CD4-positive, alpha-beta T cell treated with Interleukin-6 for 4 hours (primary cell): Measurements from ENCODE around the gene GAL3ST1.
"Not testable (repeated sequence)": the region's sequence is repeated elsewhere in the genome, so short reads cannot be mapped to it uniquely, and the experiment has no call there.

Experiments
- DNase-seq: peaks from one replicate; pipeline ENCODE4 v3.0.0-alpha.2; 2020; ENCODE audit warnings: mixed read lengths

Gene GAL3ST1, protein sequence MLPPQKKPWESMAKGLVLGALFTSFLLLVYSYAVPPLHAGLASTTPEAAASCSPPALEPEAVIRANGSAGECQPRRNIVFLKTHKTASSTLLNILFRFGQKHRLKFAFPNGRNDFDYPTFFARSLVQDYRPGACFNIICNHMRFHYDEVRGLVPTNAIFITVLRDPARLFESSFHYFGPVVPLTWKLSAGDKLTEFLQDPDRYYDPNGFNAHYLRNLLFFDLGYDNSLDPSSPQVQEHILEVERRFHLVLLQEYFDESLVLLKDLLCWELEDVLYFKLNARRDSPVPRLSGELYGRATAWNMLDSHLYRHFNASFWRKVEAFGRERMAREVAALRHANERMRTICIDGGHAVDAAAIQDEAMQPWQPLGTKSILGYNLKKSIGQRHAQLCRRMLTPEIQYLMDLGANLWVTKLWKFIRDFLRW

DNA sequence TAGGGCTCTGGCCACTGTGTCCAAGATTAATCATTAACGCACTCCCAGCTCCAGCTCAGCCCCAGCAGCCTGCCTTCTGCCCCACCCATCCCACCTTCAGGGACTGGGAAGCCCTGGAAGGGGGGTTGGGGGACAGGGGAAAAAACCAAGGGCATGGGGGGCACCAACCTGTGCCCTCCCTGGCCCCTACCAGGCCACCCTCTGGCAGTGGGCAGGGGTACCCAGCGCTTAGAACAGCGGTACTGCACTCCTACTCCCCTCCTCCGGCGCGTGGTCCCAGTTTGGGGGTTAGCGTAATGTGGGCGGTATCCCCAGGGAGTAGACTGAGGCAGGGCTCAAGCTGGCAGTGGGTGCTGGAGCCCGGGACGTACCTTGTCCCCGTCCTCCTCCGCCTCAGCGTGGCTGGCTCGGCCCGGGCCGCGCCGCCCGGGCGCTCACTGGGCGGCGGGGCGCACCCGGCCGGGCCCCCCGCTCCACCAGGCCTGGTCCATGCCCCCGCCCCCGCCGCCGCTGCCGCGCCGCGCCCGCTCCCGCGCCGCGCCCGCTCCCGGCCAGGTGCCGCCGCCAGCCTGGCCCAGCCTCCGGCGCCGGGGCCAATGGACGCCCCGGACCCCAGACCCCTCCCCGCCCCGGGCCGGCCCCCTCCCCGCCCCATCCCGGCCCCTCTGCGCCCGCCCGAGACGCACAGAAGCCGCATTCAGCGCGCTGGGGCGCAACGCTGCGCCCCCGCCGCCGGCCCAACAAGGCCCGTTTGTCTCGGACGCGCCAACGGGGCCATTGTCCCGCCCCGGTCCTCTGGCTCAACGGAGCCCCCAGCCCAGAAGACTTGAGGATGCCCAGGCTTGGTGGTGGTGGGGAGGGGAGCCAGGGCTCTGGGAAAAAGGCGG is at the start of gene GAL3ST1:
GAL3ST1 (minus strand) TSS at position 571 of the 887 bp plus-strand sequence. CDS start 17,273 bp downstream, outside the sequence.
- no peak for DNase-seq

DNA sequence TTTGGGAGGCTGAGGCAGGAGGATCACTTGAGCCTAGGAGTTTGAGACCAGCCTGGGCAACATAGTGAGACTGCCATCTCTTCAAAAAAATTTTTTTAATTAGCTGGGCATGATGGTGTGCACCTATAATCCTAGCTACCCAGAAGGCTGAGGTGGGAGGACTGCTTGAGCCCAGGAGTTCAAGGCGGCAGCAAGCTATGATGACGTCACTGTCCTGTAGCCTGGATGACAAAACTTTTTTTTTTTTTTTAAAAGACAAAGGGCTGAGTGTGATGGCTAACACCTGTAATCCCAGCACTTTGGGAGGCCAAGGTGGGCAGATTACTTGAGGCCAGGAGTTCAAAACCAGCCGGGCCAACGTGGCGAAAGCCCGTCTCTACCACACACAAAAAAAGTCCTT is 45.4 kb upstream of the GAL3ST1 start:
- not testable (repeated sequence) for DNase-seq

DNA sequence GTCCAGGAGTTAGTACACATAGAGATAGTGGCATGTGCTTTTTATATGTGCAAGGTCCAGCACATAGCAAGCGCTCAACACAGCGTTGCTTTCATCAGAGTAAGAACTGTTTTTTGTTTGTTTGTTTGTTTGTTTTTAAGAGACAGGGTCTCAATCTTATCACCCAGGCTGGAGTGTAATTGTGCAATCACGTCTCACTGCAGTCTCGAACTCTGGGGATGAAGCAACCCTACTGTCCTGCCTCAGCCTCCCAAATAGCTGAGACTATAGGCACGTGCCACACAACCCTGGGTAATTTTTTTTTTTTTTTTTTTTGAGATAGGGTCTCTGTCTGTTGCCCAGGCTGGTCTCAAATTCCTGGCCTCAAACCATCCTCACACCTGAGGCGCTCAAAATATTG is 43.4 kb upstream of the GAL3ST1 start:
- DNase-seq: no peak

DNA sequence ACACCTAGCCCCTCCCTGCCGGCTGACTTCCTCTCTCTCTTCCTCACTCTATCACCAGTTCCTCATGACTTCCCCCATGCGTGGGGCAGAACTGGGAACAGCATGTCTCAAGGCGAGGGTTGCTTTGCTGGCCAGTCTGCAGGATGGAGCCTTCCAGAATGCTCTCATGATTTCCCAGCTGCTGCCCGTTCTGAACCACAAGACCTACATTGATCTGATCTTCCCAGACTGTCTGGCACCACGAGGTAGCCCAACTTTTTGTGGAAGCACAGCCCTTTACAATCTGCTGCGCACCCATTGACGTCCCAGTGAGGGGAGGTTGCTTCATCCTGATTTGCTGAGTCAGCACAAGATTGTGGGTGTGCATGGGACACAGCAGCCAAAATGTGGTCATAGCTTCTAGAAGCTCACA is 41.1 kb upstream of the GAL3ST1 start:
- no peak for DNase-seq

DNA sequence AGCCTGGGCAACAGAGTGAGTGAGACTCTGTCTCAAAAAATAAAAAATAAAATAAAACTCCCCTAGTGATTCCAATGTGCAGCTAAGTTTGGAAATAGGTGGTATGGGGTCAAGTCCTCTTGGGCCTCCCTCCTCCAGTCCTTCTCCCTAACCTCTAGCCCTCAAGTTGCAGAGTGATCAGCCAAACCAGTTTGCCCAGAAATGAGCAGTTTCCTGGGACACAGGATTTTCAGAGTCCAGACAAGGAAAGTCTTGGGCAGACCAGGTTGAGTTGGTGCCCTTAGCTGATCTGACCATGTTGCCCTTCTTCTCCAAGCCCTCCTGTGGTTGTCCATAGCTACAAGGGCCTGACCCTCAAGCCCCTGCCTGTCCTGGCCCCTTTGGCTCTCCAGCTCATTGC is 40.4 kb upstream of the GAL3ST1 start:
- DNase-seq: no peak

DNA sequence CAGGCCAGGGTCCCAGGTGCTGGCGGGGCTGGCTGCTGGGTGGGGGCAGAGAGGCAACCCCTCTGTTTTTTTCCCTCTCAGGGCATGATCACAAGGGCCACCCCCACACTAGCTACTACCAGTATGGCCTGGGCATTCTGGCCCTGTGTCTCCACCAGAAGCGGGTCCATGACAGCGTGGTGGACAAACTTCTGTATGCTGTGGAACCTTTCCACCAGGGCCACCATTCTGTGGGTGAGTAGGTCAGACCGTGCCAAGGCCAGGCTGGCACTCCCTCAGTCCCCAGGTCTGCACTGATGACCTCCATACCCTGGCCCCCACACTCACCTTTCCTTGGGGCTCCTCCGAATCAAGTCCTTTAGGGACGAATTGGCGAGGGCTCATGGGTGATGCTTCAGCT is 39.8 kb upstream of the GAL3ST1 start:
- DNase-seq: no peak

DNA sequence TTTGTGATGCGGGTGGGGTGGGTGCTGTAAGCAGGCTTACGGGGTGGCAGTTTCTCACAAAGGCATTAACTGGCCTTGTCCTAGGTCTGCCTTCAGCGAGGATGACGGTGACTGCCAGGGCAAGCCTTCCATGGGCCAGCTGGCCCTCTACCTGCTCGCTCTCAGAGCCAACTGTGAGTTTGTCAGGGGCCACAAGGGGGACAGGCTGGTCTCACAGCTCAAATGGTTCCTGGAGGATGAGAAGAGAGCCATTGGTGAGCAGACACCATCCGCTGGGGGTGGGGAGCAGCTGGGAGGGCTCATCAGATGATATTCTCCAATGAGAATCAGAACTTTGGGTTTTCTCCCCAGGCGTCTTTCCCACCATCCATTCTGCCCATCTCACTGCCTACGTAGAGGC is 38.3 kb upstream of the GAL3ST1 start:
- DNase-seq: no peak

DNA sequence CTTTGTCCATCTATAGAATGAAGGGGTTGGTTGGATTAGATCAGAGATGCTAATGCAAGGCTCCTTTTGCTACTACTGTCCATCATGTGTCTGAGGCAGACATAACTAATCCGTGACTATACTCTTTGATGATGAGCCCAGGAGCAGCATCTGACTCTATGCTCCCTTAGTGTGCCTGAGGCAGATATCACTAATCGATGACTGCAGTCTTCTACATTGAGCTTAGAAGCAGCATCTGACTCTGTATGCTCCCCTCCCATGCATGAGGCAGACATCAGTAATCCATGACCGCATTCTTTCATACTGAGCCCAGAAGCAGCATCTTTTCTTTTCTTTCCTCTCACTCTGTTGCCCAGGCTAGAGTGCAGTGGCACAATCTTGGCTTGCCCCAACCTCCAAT is 36.7 kb upstream of the GAL3ST1 start:
- DNase-seq: no peak

DNA sequence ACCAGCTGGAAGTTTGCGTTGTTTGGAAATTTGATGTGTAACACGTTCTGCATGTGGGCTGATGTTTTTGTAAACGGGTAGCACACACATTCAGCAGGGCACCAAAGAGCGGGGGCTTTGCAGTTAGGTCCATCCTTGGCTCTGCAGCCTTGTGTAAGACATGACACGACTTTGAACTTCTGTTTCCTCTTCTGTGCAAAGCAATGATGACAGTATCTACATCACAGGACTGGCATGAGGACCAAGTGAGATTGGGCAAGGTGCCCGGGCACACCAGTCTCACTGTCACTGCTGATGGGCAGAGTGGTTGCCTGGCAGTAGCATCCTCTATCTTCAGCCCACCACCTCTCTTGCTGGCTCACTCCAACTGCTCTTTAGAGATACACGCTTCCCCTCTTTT is 35.8 kb upstream of the GAL3ST1 start:
- DNase-seq: no peak

DNA sequence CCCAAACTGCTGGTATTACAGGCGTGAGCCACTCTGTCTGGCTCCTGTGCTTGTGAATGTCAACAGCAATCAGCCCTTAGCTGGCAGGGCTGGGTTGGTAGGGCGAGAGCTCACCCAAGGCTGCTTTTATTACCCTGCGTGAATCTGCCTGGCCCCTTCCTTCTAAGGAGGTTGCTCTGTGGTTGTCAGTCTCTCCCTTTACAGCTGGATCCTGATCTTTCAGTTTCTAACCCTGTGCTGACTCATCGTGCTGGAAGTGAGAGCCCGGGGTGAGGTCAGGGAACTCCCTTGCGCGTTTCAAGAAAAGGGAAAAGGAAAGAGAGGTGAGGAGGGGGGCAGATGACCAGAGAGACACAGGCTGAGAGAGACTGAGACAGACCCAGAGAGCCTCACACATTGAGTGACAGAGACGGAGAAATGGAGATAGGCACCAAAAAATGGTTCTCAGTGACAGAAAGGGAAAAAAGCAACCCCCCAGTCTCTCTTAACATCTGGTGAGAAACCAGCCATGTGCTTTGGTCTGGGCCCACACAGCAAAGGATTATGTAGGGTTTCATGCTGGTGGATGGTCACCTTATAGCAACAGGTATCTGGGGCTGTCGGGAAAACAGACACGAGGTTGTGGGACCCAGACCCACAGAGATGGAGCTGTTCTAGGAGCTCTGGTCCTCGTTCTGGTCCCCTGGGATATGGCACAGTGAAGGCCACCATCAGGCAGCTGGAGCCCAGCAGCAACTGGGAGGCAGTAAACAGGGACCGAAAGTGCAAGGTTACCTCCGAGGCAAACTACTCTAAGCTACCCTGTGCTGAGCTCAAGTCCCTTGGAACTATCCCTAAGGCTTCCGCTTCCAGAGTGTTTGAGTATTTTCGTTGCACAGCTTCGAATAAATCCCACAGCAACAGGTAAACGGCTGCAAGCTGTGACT is 35.1 kb upstream of the GAL3ST1 start:
- no peak for DNase-seq

DNA sequence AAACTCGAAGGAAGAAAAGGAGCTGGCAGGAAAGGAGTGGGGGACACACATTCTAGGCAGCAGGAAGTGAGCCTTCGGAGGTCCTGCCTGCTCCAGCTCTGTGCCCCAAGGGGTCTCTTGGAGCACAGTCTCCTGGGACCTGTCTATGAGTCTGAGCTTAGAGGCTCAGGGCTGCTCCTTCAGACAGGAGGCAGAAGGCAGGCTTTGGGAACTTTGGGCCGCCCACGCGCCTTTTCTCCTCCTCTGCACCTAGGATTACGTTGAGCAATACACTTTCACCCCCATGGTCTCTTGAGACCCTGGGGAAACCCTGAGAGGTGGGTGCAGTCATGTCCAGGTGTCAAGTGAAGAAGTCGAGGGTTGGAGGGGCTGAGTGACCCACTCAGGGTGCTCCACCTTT is 33.5 kb upstream of the GAL3ST1 start:
- DNase-seq: no peak

DNA sequence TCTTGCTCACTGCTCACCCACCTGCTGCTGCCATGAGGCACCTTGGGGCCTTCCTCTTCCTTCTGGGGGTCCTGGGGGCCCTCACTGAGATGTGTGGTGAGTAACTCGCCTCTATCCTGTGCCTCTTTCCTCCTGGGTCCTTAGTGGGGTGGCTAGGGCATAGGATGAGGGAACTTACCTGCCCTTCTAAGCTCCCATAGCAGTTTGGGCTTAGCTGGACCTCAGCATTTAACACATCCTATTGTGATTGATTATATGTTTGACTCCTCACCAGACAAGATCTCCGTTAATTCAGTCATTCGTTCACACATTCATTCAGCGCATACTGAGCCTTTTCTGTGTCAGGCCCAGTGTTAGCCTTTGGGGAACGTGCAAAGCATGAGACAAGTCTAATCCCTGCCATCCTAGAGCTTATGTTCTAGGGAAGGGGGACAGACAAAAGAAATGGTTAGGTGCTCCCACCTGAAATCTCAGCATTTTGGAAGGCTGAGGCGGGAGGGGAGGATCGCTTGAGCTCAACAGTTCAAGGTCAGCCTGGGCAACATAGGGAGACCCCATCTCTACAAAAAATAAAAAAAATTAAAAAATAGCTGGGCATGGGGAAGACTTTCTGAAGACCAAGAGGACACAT is 33.0 kb upstream of the GAL3ST1 start:
- no peak for DNase-seq

DNA sequence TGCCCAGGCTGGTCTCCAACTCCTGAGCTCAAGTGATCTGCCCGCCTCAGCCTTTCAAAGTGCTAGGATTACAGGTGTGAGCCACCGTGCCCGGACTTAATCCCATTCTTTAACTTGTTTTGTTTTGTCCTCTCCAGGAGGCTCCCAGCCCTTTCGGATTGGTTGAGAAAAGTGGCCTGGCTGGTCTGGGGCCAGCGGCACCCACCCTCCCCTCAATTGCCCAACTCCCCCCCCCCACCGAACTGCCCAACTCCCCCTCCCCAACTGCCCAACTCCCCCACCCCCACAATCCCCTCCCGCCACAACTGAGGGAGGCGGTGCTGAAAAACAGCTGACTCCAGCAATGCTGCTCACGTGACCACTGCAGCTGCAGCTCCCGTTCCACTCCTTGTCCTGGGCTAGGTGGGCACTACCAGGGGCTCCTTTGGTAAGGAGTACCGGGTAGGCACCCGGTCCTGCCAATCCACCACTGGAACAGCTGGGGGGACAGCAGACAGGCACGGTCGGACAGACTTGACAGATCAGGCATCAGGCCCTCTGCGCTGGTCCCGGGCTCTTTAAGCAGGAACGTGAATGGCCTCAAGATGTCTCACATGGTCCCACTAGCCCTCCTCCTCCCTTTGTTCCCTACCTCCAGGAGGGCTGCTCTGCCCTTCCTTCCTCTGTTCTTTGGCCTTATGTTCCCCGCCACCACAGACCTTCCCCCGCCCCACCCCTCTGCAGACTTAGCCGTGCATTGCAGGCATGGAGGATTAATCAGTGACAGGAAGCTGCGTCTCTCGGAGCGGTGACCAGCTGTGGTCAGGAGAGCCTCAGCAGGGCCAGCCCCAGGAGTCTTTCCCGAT is 32.2 kb upstream of the GAL3ST1 start, which contains the start of gene TCN2:
TCN2 (plus strand) TSS at position 720 of the 845 bp plus-strand sequence. CDS start 158 bp downstream, outside the sequence.
- peak; percentile 53 for DNase-seq

DNA sequence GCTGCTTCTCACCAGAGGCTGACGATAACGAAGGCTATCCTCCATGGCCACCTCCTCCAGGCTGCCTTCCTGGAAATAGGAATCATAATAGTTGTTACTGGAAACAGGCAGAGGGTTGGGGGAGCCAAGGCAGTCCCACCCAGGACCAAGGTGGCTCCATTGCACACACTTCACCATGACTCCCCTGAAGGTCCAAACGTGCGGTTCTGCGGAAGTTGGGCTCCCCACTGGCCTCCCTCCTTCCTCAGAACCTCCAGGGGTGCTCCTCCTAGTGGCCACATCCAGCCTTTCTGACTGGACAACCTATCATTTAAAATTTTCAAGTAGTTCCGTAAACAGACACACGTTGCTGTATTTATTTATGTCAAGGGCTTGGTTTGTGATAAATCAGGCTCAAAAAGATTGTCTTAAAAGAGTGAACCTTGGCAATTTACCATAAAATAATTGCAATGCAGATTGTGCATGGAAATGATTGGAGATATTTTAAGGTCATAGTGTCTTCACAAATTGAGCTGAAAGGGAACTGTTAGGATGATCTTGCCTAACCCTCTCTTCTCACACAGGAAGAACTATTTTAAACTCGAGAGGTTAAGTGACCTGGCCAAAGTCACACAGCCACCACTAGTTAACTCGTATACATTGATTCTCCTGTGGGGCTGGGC is 31.1 kb upstream of the GAL3ST1 start:
- peak; percentile 56 for DNase-seq

DNA sequence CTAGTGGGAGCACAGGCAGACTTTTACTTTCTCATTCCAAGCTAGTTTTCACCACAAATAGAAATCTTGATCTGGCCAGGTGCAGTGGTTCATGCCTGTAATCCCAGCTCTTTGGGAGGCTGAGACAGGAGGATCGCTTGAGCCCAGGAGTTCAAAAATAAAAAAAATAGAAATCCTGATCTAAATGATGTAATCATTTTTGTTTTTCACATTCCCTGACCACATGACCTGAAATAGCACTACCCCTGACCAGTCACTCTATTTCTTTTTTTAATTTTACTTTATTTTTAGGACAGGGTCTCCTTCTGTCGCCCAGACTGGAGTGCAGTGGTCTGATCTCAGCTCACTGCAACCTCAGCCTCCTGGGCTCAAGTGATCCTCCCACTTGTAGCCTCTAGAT is 30.3 kb upstream of the GAL3ST1 start:
- no peak for DNase-seq

DNA sequence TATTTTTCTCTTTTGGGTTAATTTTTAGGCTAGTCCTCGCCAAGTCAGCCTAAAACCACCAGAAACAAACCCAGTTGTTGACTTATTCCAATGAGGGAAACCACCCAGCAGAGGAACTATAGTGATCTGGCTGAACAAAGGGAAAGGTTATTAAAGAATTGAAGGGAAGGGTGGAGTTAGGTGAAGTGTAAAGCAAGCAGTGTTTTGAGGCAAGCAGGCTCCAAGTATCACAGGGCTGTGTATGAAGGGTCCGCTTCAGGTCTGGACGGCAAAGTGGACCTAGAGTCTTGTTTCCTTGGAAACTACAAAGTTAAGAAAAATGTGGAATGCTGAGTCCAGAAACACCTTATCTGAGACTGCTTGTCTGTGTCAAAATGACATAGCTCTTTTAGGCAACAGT is 29.3 kb upstream of the GAL3ST1 start:
- DNase-seq: no peak

DNA sequence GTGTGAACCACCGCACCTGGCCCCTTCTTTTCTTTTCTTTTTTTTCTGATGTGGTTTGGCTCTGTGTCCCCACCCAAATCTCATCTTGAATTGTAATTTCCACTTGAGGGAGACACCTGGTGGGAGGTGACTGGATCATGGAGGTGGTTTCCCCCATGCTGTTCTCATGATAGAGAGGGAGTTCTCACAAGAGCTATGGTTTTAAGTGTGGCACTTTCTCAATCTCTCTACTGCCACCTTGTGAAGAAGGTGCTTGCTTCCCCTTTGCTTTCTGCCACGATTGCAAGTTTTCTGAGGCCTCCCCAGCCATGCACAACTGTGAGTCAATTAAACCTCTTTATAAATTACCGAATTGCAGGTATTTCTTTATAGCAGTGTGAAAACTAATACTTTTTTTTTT is 27.6 kb upstream of the GAL3ST1 start:
- no peak for DNase-seq

DNA sequence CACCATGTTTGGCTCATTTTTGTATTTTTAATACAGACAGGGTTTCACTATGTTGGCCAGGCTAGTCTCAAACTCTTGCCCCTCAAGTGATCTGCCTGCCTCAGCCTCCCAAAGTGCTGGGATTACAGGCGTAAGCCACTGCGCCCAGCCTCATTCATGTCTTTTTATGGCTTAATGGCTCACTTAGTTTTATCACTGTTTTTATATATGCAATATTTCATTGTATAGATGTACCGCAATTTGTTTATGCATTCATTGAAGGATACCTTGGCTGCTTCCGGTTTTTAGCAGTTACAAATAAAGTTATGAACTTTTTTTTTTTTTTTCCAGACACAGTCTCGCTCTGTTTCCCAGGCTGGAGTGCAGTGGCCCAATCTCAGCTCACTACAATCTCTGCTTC is 27.0 kb upstream of the GAL3ST1 start:
- no peak for DNase-seq

DNA sequence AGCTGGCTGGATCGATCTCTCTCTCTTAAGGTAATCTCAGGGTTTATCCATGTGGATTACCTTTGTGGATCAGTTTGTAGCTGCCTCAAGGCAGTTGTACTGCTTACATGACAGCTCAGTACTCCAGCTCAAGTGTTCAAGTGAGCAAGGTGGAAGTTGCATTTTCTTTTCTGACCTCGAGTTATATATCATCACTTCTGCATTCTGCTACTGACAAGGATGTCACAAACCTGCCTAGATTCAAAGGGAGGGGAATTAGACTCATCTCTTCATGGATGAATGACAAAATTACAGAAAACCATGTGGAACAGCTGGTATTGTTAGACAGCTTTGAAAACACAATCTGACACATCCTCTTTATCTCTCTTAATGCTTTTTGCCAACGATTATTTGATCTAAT is 26.5 kb upstream of the GAL3ST1 start:
- no peak for DNase-seq

DNA sequence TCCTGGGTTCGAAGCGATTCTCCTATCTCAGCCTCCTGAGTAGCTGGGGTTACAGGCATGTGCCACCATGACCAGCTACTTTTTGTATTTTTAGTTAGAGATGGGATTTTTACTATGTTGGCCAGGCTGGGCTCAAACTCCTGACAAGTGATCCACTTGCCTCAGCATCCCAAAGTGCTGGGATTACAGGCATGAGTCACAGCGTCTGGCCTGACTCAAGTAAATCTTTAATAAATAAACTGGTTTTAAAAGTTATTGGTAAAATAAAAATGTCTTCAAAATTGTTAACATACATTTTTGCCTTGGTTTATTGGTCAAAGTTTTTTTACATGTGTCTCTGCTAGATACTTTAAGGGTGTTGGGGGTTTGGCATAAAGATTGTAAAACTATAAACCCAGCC is 24.5 kb upstream of the GAL3ST1 start:
- DNase-seq: no peak

DNA sequence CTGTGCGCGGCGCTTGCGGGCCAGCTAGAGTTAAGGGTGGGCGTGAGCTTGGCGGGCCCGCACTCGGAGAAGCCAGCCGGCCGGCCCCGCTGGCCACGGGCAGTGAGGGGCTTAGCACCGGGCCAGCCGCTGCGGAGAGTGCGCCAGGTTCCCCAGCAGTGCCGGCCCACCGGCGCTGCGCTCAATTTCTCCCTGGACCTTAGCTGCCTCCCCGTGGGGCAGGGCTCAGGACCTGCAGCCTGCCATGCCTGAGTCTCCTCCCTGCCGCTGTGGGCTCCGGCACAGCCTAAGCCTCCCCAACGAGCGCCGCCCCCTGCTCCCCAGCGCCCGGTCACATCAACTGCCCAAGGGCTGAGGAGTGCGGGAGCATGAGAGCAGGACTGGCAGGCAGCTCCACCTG is 22.4 kb upstream of the GAL3ST1 start:
- DNase-seq: no peak
